Fibroblast of villous mesenchyme (primary cell): ENCODE measurements around the gene WDR37. TPM values are rescaled to one million over a fixed set of nuclear protein-coding genes. Genes with fewer than 3 reads are reported as not detected.
A peak's percentile ranks its signal among the peaks of the same experiment; 100 is the strongest.

Experiments
- DNase-seq: peaks from one replicate; pipeline ENCODE4 v3.0.0-alpha.2; 2010; ENCODE audit warnings: low read depth
- H3K4me3 ChIP-seq: 2 replicates; pipeline ENCODE4 v1.5.1; 2011; ENCODE audit warnings: low read depth, mild to moderate bottlenecking, low read length
- CTCF ChIP-seq: IDR thresholded peaks from 2 replicates; pipeline ENCODE4 v1.5.1; 2012; ENCODE audit warnings: low read depth, mild to moderate bottlenecking, low read length; ENCODE audit not compliant: insufficient read depth
- total RNA-seq: library from RNA; depleted of rRNA; stranded (reverse); fragments of >200 nt; gene quantifications from 2 replicates; pipeline ENCODE4 v1.2.3, GENCODE V29; 2012

Gene WDR37
- total RNA-seq, 1 donor, result 27.2 TPM

- no peak for DNase-seq
- TF ChIP-seq CTCF, result no peak
- no peak overlapping the region for H3K4me3 ChIP-seq
Observed at GRCh38 chr10:1121271-1121970, 65.2 kb downstream of the WDR37 start.

- TF ChIP-seq CTCF, result no peak
- no peak for DNase-seq
- H3K4me3 ChIP-seq, result no peak overlapping the region
Observed at GRCh38 chr10:1122349-1122748, 66.2 kb downstream of the WDR37 start.

- TF ChIP-seq CTCF, result no peak
- DNase-seq, result peak; percentile 59
- H3K4me3 ChIP-seq, result no peak overlapping the region
Observed at GRCh38 chr10:1123198-1123597, 67.0 kb downstream of the WDR37 start.

- no peak overlapping the region for H3K4me3 ChIP-seq
- DNase-seq, result no peak
- TF ChIP-seq CTCF, result no peak
Observed at GRCh38 chr10:1123972-1124371, 67.8 kb downstream of the WDR37 start.

GRCh38 chr10:1124796-1125195, 68.6 kb downstream of the WDR37 start:
- no peak for DNase-seq
- no peak for TF ChIP-seq CTCF
- H3K4me3 ChIP-seq, result no peak overlapping the region

GRCh38 chr10:1126461-1126860, 70.3 kb downstream of the WDR37 start:
- DNase-seq, result no peak
- no peak overlapping the region for H3K4me3 ChIP-seq
- no peak for TF ChIP-seq CTCF

- no peak for DNase-seq
- no peak overlapping the region for H3K4me3 ChIP-seq
- no peak for TF ChIP-seq CTCF
Observed at GRCh38 chr10:1127629-1128028, 71.4 kb downstream of the WDR37 start.
